Measurements from ENCODE around the gene SLC4A11.

The SLC4A11 gene

DNA sequence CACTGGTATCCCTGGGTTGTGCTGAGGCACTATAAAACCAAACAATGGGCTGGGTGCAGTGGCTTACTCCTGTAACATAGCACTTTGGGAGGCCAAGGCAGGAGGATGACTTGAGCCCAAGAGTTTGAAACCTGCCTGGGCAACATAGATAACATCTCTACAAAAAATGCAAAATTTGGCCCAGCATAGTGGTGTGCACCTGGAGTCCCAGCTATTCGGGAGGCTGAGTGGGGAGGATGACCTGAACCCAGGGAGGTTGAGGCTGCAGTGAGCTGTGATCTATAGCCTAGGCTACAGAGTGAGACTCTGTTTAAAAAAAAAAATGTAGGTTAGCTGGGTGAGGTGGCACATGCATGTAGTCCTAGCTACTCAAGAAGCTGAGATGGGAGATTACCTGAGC lies 7.7 kb upstream of the SLC4A11 start:
- no peak for DNase-seq (ENCODE audit: low read depth)

DNA sequence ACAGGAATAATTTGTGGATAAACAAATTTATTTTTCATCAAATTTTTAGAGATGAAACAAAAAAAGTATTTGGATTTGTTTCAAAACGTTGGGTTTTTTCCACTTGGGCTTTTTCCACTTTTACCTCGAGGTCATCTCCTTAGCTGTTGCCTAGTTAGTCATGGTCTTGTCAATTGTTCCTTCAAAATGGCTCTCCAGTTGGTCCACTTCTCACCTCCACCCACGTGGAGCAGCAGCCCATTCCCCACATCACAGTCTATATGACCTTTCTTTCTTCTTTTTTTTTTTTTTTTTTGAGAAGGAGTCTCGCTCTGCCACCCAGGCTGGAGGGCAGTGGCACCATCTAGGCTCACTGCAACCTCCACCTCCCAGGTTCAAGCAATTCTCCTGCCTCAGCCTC lies 6.7 kb upstream of the SLC4A11 start:
- DNase-seq (ENCODE audit: low read depth) = no peak

DNA sequence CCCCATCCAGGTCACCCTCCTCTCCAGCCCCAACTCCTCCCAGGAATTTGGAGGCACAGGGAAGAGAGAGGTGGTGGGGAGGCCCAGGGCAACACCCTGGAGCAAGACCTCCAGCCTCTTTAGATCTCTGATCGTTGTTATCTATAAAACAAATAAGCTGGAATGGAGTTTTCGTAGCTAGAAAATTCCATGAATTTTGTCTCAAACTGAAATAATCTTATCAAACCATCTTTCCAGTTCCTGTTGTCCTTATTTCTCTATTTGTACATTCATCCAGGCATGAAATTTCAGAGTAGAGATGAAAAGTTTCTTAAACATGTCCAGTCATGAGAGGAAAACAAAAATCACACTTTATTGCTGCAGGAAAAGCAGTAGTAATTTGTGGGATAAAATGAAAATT lies 6.2 kb upstream of the SLC4A11 start:
- no peak for DNase-seq (ENCODE audit: low read depth)

DNA sequence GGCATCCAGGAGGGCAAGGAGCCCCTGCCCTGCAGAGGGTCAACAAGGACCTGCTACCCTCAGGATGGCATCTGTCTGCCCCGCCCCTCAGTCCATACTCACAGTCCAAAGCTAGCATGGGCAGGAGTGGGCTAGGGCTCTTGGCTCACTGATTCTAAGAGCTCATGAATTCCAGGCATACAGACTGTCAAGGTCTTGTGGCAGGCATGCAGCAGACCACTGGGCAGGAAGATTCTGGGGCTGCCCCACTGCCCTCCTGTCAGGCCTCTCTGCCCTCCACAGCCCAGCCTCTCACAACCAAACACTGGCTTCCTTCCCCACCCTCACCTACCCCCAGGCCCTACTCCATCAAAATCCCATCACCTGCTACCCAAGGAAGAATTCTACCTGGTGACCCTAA lies 5.6 kb upstream of the SLC4A11 start:
- no peak for DNase-seq (ENCODE audit: low read depth)

DNA sequence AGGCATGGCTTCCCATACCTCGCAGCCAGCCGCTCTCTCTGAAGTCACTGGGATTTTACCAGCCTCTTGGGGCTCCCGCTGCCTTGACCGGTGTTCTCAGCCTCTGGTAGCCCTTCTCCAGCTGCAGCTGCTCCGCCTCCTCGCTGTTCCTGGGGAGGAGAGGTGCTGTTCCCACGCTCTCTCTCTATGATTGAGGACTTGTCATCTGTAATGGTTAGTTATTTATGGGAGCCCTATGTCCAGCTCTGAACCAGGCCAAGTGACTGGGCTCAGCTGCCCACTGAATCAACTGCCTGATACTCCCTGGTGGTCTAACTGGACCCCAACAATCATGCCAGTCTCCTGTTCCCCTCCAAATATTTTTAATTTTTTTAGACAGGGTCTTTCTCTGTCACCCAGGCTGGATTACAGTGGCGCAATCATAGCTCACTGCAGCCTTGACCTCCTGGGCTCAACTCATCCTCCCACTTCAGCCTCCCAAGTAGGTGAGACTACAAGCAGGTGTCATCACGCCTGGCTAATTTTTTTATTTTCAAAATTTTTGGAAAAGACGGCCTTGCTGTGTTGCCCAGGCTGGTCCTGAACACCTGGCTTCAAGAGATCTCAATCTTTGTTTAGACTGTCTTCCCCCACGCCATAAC lies 4.8 kb upstream of the SLC4A11 start:
- no peak for DNase-seq (ENCODE audit: low read depth)

DNA sequence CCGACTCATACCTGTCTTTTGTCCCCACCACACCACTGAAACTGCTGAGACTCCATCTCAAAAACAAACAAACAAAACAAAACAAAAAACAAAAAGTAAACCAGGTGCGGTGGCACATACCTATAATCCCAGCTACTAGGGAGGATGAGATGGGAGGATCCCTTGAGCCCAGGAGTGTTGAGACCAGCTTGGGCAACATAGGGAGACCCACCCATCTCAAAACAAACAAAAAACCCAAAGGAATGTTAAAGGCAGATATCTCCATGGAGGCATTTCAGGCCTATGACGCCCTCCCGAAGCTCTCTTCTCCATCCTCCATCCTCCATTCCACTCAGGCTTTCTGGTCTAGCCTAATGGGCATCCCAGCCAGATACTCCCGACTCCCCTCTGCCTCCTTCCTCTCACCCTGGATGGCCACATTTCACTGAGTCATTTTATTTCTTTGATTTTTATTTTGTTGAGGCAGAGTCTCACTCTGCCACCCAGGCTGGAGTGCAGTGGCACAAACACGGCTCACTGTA lies 3.2 kb upstream of the SLC4A11 start:
- DNase-seq (ENCODE audit: low read depth) = no peak

DNA sequence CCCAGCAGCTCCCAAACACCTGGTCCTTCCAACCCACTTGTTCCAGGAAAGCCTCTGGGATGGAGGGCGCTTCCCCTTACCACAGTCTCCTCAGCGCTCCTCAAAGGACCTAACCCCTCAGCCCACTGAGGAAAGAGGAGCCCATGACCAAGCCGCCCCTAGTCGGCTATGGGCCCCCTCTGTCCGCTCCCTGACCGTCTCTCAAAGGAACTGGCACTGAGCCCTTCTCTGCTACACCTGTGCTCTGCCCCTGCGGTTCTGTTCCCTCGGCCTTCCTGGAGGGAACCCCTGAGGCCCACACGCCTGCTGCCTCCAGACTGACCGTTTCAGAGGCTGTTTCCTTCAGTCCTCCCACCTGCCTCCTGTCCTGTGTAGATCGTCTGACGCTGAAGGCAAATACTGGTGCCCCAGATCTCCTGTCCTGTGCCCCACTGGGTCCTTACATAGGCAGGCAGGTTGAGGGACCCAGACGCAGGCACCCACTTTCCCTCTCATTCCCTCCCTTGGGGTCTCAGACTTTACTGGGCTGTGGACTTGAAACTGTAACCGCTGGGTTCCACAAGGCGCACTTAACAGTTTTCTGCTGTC lies 1.9 kb upstream of the SLC4A11 start:
- DNase-seq (ENCODE audit: low read depth) = no peak

DNA sequence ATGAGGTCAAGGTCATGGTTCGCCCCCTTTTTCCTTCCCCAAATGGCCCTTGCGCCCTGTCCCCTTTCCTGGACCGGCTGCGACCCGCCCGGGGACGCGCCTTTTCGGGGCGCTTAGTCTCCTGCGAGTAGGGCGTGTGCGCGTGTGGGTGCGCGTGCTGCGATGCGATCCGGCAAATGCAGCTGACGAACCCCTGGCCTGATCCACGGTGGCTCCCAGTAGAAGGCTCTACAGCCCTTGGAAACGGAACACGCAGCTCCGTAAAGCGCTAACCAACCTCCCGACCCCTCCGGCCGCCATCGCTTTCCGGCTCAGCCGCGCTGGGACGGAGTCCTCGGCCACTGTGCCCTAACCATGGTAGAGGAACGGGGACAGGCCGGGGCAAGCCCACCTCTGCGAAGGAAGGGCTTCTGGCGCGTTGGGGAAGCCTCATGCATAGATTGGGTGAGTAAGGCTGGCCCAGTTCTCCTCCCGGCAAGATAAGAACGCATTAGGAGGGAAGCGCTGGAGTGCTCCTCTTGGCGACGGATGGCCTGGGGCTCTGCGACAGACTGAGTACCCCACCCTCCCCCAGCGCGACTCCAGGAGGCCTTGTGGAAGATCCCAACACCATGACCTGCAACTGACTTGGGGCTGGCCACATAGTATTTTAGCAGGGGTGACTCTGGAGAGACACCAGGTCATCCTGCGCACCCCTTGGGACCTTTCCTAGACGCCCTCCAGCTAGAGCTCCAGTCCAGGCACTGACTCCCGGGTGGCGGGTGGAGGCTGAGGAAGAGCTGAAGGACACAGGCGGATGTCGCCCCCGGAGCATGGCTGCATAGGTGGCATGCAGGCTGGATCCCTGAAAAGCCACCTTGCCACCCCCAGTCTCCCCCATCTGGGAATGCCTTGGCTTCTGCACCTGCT lies 1.1 kb upstream of the SLC4A11 start:
- no peak for DNase-seq (ENCODE audit: low read depth)

DNA sequence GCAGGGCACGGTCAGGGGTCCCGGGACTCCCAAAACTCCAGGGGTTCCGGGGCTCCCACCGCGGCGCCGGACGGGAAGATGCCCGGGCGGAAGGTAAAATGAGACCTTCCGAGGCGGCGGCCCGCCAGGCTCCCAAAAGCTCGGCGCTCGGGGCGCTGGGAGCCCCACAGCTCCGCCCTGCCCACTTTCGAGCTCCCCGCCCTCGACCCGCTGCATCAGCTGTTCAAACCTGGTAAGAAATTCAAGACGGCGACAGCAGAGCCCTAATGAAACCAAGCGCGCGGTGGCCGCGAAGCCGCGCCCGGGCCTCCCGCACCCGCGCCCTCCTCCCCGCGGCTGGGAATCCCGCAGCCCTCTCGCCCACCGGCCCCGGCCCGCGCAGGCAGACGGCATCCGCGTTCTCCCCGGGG lies 369 bp downstream of the SLC4A11 start:
- DNase-seq (ENCODE audit: low read depth) = peak; percentile 39

DNA sequence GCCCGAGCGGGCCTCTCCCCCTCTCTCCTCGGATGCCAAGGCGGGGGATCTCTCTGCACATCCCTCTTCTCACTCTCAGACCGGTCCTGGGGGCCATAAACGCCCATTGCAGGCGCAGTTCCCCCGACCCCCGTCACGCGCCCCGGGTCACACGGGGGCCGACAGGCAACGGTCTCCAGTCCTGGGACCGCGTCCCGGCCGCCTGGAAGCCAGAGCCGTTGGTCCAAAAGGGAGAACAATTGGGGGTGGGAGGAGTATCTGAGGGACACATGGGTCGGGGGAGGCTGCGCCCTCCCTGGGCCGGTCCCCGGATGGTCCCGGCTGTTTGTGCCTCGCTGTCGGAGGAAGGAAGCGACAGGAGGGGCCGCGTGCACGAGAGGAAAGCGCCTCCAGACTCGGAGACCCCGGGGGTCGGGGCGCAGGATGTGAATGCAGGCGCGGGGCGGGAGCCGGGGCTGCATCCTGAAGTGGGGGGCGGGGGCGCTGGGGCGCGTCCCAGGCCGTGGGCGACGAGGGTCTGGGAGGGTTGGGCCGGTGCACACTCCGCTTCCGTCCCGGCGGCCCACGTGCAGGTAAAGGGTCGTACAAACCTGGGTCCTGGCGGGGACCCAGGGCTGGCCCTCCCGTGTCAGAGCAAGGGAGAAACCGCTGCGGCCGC lies 903 bp downstream of the SLC4A11 start:
- DNase-seq (ENCODE audit: low read depth) = no peak

DNA sequence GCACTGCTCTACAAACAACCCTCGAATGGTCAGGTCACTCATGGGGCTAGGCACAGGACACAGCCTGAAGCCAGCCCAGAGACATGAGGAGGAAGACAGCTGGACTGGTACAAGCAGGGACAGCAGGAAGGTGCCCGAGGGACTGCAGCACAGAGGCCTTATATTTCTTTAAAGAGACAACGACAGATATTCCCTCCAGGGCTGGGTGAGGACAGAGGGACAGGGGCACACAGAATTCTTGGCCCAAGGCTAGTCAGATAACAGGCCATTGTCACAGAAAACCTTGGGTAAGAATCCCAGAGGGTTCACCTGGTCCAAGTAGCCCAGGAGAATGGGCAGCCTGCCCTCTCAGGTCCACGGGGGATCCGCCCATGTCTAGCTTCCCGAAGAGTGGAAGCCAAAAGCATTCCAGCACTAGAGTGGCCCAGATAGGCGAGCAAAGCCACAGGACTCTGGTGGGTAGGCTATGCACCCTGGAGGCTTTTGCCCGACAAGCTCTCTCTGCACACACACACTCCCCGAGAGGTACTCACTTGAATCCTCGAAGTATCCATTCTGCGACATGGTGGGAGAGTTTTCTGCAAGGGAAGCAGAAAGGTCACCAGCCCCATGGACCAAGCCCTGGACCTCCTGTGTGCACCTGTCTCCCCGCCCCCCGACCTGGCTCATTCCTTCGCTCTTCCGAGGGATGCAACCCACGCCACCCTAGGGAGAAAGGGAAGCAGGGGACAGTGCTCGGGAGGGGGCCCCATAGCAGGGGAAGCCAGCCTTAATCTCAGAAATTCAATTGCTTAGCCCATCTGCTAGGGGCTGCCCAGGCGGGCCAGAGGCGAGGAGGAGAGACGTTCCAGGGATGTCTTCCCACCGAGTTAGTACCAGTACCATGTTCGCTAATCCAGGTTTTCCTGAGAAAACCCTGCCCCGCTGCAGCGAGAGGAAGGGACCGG lies 1.7 kb downstream of the SLC4A11 start:
- no peak for DNase-seq (ENCODE audit: low read depth)

DNA sequence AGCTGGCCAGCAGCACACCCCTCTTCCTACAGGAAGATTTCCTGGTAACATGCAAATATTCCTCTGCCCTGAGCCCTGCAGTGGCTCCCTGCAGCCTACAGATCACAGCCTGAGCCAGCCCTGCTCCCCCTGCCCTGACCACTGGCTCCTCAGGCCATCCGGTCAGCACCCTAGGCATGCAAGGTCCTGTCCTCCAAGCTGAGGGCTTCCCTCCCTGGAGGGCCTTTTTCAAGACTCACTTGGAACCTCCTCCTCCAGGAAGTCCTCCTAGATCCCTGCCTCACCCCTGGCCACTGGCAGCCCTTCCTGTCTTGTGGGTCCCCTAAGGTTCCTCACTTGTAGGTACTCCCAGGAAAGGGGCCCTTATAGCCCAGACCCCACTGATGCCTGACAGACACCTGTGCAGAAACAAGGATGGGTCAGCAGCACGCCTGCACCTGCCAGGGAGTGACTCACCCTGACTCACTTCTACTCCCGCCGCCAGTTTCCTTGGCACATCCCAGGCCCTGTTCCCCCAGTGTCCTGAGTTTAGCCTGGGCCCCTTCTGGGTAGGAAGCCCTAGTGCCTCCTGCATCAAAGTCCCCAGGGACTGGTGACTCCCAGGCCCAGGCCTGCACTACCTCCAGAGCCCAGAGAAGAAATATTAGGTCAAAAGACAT lies 3.2 kb downstream of the SLC4A11 start:
- DNase-seq (ENCODE audit: low read depth) = no peak

DNA sequence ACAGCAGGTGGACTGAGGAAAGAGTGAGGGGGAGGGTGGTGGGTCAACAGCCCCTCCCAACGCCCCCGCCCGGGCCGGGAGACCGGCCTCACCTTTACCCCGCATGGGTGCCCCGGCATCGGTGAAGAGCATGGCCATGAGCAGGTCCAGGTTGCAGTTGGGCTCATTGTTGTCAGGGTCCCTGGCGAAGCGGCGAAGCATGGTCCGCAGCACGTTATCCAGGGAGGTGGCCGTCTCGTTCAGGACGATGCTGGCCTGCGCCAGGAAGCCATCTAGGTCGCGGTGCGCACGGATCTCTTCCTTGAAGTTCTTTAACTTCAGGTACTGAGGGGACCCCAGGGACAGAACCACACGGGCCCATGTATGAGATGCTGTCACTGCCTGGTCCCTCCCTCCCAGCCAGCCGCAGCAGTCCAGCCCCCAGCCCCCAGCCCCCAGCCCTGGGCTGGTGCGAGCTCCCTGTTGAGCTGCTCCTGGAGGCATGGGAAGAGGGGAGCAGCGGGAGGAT lies 4.9 kb downstream of the SLC4A11 start:
- no peak for DNase-seq (ENCODE audit: low read depth)

DNA sequence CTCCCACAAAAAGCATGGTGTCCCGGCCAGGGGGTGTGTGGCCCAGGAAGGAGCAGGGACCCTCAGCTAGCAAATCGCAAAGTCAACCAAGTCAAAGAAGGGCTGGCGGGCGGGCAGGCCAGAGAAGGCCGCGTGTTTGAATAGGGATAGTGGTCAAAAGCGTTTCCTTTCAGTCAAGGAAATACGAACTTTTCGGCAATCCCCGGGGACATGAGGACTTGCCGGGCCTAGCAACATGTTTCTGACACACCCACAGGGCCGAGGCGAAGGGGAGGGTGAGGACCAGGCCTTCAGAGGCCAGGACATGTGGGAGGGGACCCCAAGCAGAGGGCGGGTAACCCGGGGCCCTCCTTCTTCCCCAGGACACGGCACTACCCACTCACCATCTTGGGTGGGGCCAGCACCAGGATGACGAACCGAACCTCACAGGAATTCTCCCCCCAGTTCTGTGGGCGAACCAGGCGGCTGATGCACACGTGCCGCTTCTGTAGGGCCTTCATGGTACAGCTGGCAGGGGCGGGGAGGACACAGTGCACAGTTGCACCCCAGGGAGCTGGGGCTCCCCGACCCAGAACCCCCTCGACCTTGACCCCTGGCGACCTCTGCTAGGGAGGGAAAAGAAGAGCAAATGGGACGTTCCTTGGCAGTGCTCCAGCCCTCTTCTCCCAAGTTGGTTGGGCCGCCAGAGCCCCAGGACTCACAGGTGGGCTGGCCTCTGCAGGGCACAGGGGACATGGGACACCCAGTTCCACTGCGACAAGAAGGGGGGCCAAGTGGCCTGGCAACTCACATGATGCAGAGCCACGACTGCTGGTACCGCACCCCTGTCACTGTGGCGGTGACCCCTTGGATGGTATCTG lies 5.6 kb downstream of the SLC4A11 start:
- DNase-seq (ENCODE audit: low read depth) = no peak

DNA sequence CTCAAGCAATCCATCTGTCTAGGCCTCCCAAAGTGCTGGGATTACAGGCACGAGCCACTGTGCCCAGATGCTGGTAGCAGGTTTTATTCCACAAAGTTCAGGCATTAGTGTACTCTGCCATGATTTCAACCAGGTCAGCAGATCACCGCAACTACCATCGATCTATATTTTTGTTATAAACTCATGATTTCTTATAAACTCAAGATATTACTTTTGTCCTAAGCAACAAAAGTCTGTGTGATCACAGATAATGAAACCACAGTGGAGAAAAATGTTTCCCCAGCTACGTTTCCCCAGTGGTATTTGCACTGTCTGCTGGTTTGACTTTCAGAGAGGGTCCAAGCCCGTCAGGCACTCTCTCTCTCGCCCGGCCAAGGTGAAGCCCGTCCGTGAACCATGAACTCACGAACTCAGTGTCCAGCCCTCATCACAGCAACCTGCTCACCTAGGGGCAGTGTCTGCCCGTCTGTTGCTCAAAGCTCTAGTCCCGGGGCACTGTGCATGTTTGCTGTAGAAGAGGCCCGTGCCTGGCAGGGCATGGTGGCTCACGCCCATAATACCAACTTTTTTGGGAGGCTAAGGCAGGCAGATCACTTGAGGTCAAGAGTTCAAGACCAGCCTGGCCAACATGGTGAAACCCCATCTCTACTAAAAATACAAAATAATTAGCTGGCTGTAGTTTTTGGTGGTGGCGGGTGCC lies 7.0 kb downstream of the SLC4A11 start:
- DNase-seq (ENCODE audit: low read depth) = no peak

DNA sequence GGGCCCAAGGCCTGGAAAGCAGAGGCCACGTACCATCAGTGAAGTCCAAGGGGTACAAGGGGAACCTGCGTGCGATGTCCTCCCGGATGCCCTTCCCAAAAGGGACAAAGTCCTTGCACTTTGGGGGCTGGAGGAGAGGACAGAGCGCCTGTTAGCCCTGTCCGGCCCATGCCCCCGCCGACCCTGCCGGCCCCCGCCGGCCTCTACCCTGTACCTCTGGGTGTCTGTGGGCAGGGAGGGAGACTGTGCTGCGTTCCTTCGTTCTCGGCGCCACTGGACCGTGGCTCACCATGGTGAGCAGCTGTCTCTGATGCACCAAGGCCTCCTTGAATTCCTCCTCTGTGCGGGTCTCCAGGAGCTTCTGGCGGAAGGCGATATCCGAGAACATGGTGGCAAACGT lies 7.9 kb downstream of the SLC4A11 start:
- DNase-seq (ENCODE audit: low read depth) = no peak

DNA sequence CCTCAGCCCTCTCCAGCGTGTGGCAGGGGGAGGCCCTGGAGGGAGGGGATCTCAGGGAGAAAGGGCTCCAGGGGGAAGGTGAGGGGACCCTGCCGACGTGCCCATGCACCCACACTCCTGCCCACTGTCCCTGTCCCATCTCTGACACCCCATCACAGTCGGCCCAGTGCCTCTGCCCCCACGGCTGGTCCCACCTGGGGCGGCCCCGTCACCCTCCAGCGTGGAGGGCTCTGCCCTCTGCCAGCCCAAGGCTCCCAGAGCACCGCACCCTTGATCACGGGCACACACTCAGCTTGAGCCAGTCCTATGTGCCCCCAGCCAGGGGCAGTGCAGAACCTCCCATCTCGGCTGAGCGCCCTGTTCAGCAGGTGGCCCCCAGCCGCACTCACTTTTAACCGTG lies 9.2 kb downstream of the SLC4A11 start:
- no peak for DNase-seq (ENCODE audit: low read depth)

DNA sequence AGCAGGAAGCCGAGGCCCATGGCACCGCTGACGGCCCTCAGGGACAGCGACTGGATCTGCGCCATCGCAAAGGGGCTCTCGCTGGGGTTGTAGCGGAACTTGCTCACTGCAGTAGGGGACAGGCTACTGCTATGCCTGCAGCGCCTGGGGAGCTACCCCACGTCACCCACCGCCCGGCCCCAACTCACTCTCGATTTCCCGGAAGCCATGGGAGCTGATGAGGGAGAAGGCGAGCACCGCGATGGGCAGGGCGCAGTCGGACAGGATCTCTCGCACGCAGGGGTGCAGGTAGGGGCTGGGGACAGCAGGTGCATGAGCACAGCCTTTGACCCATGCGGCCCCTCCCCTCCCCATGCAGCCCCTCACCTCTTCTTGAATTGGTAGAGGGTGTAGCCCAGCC lies 9.8 kb downstream of the SLC4A11 start:
- DNase-seq (ENCODE audit: low read depth) = no peak

DNA sequence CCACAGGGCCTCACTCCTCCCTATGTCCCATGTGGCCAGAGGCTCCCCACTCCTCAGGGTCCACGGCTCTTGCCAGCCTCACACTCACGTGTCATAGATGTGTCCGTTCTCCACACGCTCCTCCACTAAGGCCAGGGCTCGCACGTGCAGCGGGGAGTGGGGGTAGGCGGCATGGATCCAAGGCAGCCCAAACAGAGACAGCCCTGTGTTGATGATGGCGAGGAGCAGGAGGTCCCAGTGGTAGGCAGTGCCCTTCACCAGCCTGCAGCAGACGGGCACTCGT lies 10.3 kb downstream of the SLC4A11 start:
- no peak for DNase-seq (ENCODE audit: low read depth)

All from fibroblast of gingiva (primary cell).